ENCODE measurements around the gene CDC25B. TPM values are rescaled to one million over a fixed set of nuclear protein-coding genes. Genes with fewer than 3 reads are reported as not detected.

Gene CDC25B
- total and polyA plus RNA-seq, 2 of the 8 experiments (the other 6 are each of a cell fraction or from before 2014, with no cell fraction given), result 21.7 to 31.2 TPM

GRCh38 chr20:3821996-3822395 is 25.9 kb downstream of the CDC25B start:
- Histone ChIP-seq H2BK20ac (ENCODE audit: low read length) (no peak overlapping the region), H4K8ac (ENCODE audit: extremely low read depth, insufficient read depth, low read length) (no peak overlapping the region), H2BK120ac (replicated peaks; ENCODE audit: low read depth, low read length) (no peak overlapping the region), H4K5ac (ENCODE audit: insufficient read length, low read depth, low read length) (no peak overlapping the region), H3K79me2 (ENCODE audit: control insufficient read depth in 1 of 2, insufficient read depth in 2 of 2, low read length in 2 of 2) (no peaks in the 10 kb centered on the region), H2BK12ac (ENCODE audit: low read depth, low read length) (no peak overlapping the region), H3K56ac (replicated peaks; ENCODE audit: insufficient read length, low read depth, low read length) (no peak overlapping the region), H4K91ac (replicated peaks; ENCODE audit: insufficient read length, low read length) (no peak overlapping the region), H3K4ac (replicated peaks; ENCODE audit: insufficient read length, low read depth, low read length) (no peak overlapping the region), H3K9me3 (ENCODE audit: insufficient read depth in 2 of 2, low read depth in 1 of 2, low read length in 1 of 2) (no peaks in the 10 kb centered on the region), H3K27me3 (replicated peaks in 1 of 4; ENCODE audit: control insufficient read depth in 3 of 4, extremely low read depth in 1 of 4, insufficient read depth in 3 of 4, low read length in 3 of 4) (no peaks in the 10 kb centered on the region), H2AFZ (ENCODE audit: low read length) (no peak overlapping the region), H3K23me2 (ENCODE audit: low read depth, low read length) (peaks cover 4% of the 10 kb centered on the region; the same call in 1 of the 2 replicates), H3K23ac (ENCODE audit: insufficient read length) (no peak overlapping the region), H3K79me1 (ENCODE audit: low read depth, low read length) (no peaks in the 10 kb centered on the region), H3K4me1 (replicated peaks in 1 of 4; ENCODE audit: control insufficient read depth in 3 of 4, insufficient read depth in 4 of 4, low read length in 3 of 4) (peaks cover 0 to 7% (median 3%) of the 10 kb centered on the region in 4 experiments; a peak in 4 of 7 replicates), H2BK15ac (ENCODE audit: low read length) (no peak overlapping the region), H3K36me3 (ENCODE audit: control insufficient read depth in 2 of 4, insufficient read depth in 4 of 4, low read length in 3 of 4) (no peaks in the 10 kb centered on the region), H3K4me3 (ENCODE audit: extremely low read depth in 1 of 4, insufficient read depth in 2 of 4, low read depth in 3 of 4, low read length in 4 of 4) (no peak overlapping the region), H3K14ac (ENCODE audit: insufficient read length) (no peak overlapping the region), H3K27ac (ENCODE audit: low read depth, low read length) (no peak overlapping the region), H3K4me2 (ENCODE audit: insufficient read depth in 1 of 2, low read depth in 2 of 2, low read length in 2 of 2) (no peak overlapping the region), H4K20me1 (replicated peaks in 1 of 2; ENCODE audit: control insufficient read depth in 1 of 2, insufficient read depth in 2 of 2, low read length in 2 of 2) (no peaks in the 10 kb centered on the region), H2BK5ac (ENCODE audit: low read depth, low read length) (no peak overlapping the region), H2AK5ac (ENCODE audit: low read depth, low read length) (no peak overlapping the region), H3K9ac (replicated peaks in 1 of 4; ENCODE audit: extremely low read depth in 1 of 4, low read depth in 3 of 4, low read length in 3 of 4) (no peak overlapping the region), H3K18ac (ENCODE audit: extremely low read depth, low read length) (no peak overlapping the region)
- DNase-seq (ENCODE audit: low read depth in 1 of 2, low spot score in 2 of 2) (no peak), FAIRE-seq (no peak)
- 91% methylated on average over 14 of the region's 14 CpGs; no CpG with 5 or more reads in 1 of the 2 experiments for WGBS, 2 experiments (ENCODE audit: extremely low coverage in 1 of 2, insufficient coverage in 1 of 2, insufficient read length in 1 of 2, insufficient replicate concordance in 2 of 2, low coverage in 1 of 2, low lambda C conversion rate in 2 of 2, missing lambda C conversion rate in 1 of 2)
- CTCF ChIA-PET (ENCODE audit: partially characterized antibody), result interaction anchor here (1.0 to 10.6 kb wide), 7 partner anchors 8 to 249 kb away, joined by 3 to 128 read pairs (median 7); partner anchors contain the start of genes CENPB and SPEF1
- POLR2A ChIA-PET (ENCODE audit: partially characterized antibody), result interaction anchor here (1.4 to 4.2 kb wide), 2 partner anchors 21 to 36 kb away, joined by 3 to 20 read pairs; partner anchors contain the start of gene CENPB
- TF ChIP-seq, protein P1, sequence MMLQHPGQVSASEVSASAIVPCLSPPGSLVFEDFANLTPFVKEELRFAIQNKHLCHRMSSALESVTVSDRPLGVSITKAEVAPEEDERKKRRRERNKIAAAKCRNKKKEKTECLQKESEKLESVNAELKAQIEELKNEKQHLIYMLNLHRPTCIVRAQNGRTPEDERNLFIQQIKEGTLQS (IDR thresholded peaks at IDR 0.05; ENCODE audit: insufficient read depth, low read depth, low read length), result no peak
- TF ChIP-seq MAFK (IDR thresholded peaks at IDR 0.05; ENCODE audit: low read depth, low read length) (no peak), EZH2 (IDR thresholded peaks at IDR 0.05; ENCODE audit: low read depth, low read length, severe bottlenecking) (no peak), CHD2 (IDR thresholded peaks at IDR 0.05; ENCODE audit: low read length) (no peak), POU5F1 (IDR thresholded peaks at IDR 0.05; ENCODE audit: low read depth, low read length) (no peak), NRF1 (IDR thresholded peaks at IDR 0.05; ENCODE audit: low read depth, low read length) (no peak), HDAC2 (IDR thresholded peaks at IDR 0.05; ENCODE audit: borderline replicate concordance in 1 of 2, low read depth in 2 of 2, low read length in 2 of 2) (no peak), BACH1 (IDR thresholded peaks at IDR 0.05; ENCODE audit: low read length) (no peak), TAF1 (IDR thresholded peaks at IDR 0.05; ENCODE audit: low read depth, low read length) (no peak), CHD1 (IDR thresholded peaks at IDR 0.05; ENCODE audit: low read depth, low read length) (no peak)

Measured in H1 (cell line).